ENCODE results near the gene ESRRG.

ESRRG gene

GRCh38 chr1:216670118-216670883 lies 52.9 kb downstream of the ESRRG start:
- no peak for TF ChIP-seq EZH2 (IDR thresholded peaks at IDR 0.05; ENCODE audit: borderline replicate concordance, low read depth, low read length, severe bottlenecking)
- TF ChIP-seq, protein P1, sequence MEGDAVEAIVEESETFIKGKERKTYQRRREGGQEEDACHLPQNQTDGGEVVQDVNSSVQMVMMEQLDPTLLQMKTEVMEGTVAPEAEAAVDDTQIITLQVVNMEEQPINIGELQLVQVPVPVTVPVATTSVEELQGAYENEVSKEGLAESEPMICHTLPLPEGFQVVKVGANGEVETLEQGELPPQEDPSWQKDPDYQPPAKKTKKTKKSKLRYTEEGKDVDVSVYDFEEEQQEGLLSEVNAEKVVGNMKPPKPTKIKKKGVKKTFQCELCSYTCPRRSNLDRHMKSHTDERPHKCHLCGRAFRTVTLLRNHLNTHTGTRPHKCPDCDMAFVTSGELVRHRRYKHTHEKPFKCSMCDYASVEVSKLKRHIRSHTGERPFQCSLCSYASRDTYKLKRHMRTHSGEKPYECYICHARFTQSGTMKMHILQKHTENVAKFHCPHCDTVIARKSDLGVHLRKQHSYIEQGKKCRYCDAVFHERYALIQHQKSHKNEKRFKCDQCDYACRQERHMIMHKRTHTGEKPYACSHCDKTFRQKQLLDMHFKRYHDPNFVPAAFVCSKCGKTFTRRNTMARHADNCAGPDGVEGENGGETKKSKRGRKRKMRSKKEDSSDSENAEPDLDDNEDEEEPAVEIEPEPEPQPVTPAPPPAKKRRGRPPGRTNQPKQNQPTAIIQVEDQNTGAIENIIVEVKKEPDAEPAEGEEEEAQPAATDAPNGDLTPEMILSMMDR (IDR thresholded peaks at IDR 0.05; ENCODE audit: borderline replicate concordance, extremely low read depth, low read length, poor library complexity, severe bottlenecking): no peak

DNA sequence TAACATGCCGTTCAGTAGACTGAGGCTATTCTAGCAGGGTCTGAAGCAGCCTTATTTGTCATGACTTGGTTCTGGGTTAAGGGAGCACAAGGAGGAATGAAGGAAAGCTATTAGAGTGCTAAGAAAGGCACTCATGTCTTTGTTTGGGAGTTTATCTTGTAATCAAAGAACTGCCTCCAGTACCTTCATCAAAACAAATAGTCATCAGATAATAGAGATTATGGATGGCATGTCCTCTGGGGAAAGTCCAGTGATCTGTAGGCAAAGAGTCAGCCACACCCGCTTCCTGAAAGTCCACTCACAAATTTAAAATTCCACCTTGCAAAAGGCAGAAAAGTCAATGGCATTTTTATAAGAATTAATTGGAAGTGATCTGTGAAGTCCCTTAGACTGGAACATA lies 56.8 kb downstream of the ESRRG start:
- Histone ChIP-seq H3K79me2 (ENCODE audit: insufficient read depth, low read length) (no peaks in the 10 kb centered on the region), H3K4me1 (ENCODE audit: insufficient read depth, low read length) (no peaks in the 10 kb centered on the region), H4K20me1 (ENCODE audit: insufficient read depth, low read length) (no peaks in the 10 kb centered on the region), H3K9ac (ENCODE audit: low read depth, low read length) (no peak overlapping the region), H3K9me3 (ENCODE audit: insufficient read depth, low read length, severe bottlenecking) (no peaks in the 10 kb centered on the region), H3K27ac (ENCODE audit: low read length) (no peak overlapping the region), H3K4me3 (ENCODE audit: low read depth in 1 of 2, low read length in 2 of 2) (no peak overlapping the region), H3K36me3 (ENCODE audit: insufficient read depth, low read length) (no peaks in the 10 kb centered on the region), H3K4me2 (ENCODE audit: insufficient read depth, low read length) (no peak overlapping the region), H2AFZ (ENCODE audit: low read depth, low read length) (no peak overlapping the region), H3K27me3 (ENCODE audit: insufficient read depth, low read length, poor library complexity) (no peaks in the 10 kb centered on the region)
- no peak for DNase-seq
- no peak for ATAC-seq (ENCODE audit: insufficient read depth, low read depth)
- no peak for TF ChIP-seq EZH2 (IDR thresholded peaks at IDR 0.05; ENCODE audit: borderline replicate concordance, low read depth, low read length, severe bottlenecking)
- TF ChIP-seq, protein P1 (IDR thresholded peaks at IDR 0.05; ENCODE audit: borderline replicate concordance, extremely low read depth, low read length, poor library complexity, severe bottlenecking): no peak

More at GRCh38 chr1:216670118-216670883, 52.9 kb downstream of the ESRRG start:
- no peaks in the 10 kb centered on the region for H3K79me2 ChIP-seq (ENCODE audit: insufficient read depth, low read length)
- H4K20me1 ChIP-seq (ENCODE audit: insufficient read depth, low read length): no peaks in the 10 kb centered on the region
- no peak for DNase-seq
- ATAC-seq (ENCODE audit: insufficient read depth, low read depth): no peak
- H3K27ac ChIP-seq (ENCODE audit: low read length): no peak overlapping the region
- no peak overlapping the region for H3K4me2 ChIP-seq (ENCODE audit: insufficient read depth, low read length)
- no peak overlapping the region for H2AFZ ChIP-seq (ENCODE audit: low read depth, low read length)
- H3K27me3 ChIP-seq (ENCODE audit: insufficient read depth, low read length, poor library complexity): no peaks in the 10 kb centered on the region
- no peak overlapping the region for H3K4me3 ChIP-seq (ENCODE audit: low read depth in 1 of 2, low read length in 2 of 2)
- no peaks in the 10 kb centered on the region for H3K36me3 ChIP-seq (ENCODE audit: insufficient read depth, low read length)
- no peaks in the 10 kb centered on the region for H3K4me1 ChIP-seq (ENCODE audit: insufficient read depth, low read length)
- H3K9ac ChIP-seq (ENCODE audit: low read depth, low read length): no peak overlapping the region
- no peaks in the 10 kb centered on the region for H3K9me3 ChIP-seq (ENCODE audit: insufficient read depth, low read length, severe bottlenecking)

GRCh38 chr1:216665856-216666255 lies 57.4 kb downstream of the ESRRG start:
- H3K27me3 ChIP-seq (ENCODE audit: insufficient read depth, low read length, poor library complexity): no peaks in the 10 kb centered on the region
- ATAC-seq (ENCODE audit: insufficient read depth, low read depth) (no peak), DNase-seq (no peak)
- no peaks in the 10 kb centered on the region for H3K79me2 ChIP-seq (ENCODE audit: insufficient read depth, low read length)
- no peaks in the 10 kb centered on the region for H4K20me1 ChIP-seq (ENCODE audit: insufficient read depth, low read length)
- no peak overlapping the region for H3K4me3 ChIP-seq (ENCODE audit: low read depth in 1 of 2, low read length in 2 of 2)
- H3K9me3 ChIP-seq (ENCODE audit: insufficient read depth, low read length, severe bottlenecking): no peaks in the 10 kb centered on the region
- H3K36me3 ChIP-seq (ENCODE audit: insufficient read depth, low read length): no peaks in the 10 kb centered on the region
- H3K9ac ChIP-seq (ENCODE audit: low read depth, low read length): no peak overlapping the region
- no peaks in the 10 kb centered on the region for H3K4me1 ChIP-seq (ENCODE audit: insufficient read depth, low read length)
- H2AFZ ChIP-seq (ENCODE audit: low read depth, low read length): no peak overlapping the region
- no peak overlapping the region for H3K4me2 ChIP-seq (ENCODE audit: insufficient read depth, low read length)
- H3K27ac ChIP-seq (ENCODE audit: low read length): no peak overlapping the region
- TF ChIP-seq EZH2 (IDR thresholded peaks at IDR 0.05; ENCODE audit: borderline replicate concordance, low read depth, low read length, severe bottlenecking): no peak
- TF ChIP-seq, protein P1 (IDR thresholded peaks at IDR 0.05; ENCODE audit: borderline replicate concordance, extremely low read depth, low read length, poor library complexity, severe bottlenecking): no peak

All from DND-41 (cell line).